ACHN (cell line): ENCODE measurements around the gene ACCS.

Experiments
- DNase-seq: peaks from one replicate; pipeline ENCODE4 v3.0.0-alpha.2; 2015
- in situ Hi-C: cut with HindIII; loops from 2 replicates; pipeline ENCODE4 v1.10.0; 2017; ENCODE audit warnings: low sequenced_read_pairs, low pct_ligation_motif_present, low pct_unique_long_range_greater_than_20kb

ACCS gene

DNA sequence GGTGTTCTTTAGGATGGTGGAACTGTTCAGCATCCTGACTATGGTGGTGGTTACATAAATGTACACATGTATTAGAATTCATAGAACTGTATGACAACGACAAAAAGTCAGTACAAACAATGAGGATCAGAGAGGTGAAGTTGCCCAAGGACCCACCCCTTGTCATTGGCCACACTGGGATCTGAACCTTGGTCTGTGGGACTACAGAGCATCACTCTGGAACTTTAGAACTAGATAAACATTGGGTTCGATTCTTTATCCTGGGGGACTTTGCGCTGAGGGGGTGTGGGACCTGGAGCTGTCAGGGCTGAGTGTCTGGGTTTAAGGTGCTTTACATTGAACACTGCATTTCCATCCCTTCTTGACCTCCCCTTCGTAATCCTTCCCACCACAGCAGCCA, 16.6 kb downstream of the ACCS start:
- in situ Hi-C loops, result no loop called here

GRCh38 chr11:44083433-44083832, 17.4 kb downstream of the ACCS start:
- no peak for DNase-seq
- in situ Hi-C loops, result no loop called here

More for the DNA sequence above, 16.6 kb downstream of the ACCS start:
- no peak for DNase-seq

DNA sequence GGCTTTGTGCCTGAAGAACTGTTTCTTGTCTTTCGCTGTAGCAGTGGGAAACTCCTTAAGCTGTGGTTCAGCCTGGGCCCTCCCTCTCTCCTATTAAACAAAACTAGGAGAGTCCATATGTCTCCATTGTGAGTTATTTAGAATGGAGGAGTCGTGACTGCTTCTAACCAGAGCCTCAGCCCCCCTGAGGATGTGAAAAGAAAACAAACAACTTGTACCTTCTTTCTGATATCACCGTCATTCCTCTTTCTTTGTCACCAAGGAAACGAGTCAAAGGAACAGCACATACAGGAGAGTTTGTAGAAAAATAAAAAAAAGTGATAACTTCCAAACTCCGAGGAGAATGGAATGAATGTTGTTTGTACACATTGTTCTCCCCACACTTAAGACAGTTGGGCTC, 17.8 kb downstream of the ACCS start:
- DNase-seq, result no peak
- in situ Hi-C loops, result no loop called here

DNA sequence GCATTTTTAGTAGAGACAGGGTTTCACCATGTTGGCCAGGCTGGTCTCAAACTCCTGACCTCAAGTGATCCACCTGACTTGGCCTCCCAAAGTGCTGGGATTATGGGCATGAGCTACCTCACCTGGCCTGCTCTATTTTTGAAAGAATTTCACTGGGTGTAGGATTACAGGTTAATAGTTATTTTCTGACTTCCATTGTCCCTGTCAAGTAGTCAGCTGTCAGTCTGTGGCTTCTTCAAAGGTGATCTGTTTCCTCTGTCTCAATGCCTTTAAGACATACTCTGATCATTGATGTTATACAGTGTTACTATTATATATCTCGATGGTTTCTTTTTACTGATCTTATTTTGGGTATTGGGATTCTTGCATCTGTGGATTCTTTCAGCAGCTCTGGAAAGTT, 19.3 kb downstream of the ACCS start:
- in situ Hi-C loops, result no loop called here

DNA sequence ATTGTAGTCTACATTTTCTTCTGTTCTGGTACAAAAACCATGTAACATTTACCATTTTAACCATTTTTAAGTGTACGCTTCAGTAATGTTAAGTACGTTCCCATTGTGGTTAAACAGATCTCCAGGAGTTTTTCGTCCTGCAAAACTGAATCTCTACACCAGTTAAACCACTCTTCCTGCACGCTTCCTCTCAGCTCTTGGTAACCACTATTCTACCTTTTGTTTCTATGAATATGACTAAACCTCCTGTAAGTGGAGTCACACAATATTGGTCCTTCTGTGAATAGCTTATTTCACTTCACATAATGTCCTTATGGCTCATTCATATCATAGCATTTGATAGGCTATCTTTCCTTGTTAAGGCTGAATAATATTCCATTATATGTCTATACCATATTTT, 22.3 kb downstream of the ACCS start:
- in situ Hi-C loops, result no loop called here
- no peak for DNase-seq

More for the DNA sequence above, 19.3 kb downstream of the ACCS start:
- no peak for DNase-seq

- in situ Hi-C loops, result no loop called here
- no peak for DNase-seq
Measured at GRCh38 chr11:44088871-44089270, 22.8 kb downstream of the ACCS start.

DNA sequence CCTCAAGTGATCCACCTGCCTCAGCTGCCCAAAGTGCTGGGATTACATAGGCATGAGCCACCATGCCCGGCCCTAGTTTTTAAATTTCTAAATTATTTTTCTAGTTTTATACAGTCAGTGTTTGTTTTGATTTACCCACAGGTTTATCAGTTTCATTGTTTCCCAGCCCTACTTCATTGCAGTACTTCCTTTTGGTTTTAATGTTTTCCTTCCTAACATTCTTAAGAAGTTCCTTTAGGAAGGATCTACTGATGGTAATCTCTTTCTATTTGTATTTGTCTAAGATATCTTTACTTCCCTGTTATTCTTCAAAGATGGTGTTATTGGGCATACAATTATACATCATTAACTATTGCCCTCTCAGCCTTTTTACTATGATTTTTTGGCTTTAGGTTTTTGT, 24.5 kb downstream of the ACCS start:
- in situ Hi-C loops, result no loop called here

DNA sequence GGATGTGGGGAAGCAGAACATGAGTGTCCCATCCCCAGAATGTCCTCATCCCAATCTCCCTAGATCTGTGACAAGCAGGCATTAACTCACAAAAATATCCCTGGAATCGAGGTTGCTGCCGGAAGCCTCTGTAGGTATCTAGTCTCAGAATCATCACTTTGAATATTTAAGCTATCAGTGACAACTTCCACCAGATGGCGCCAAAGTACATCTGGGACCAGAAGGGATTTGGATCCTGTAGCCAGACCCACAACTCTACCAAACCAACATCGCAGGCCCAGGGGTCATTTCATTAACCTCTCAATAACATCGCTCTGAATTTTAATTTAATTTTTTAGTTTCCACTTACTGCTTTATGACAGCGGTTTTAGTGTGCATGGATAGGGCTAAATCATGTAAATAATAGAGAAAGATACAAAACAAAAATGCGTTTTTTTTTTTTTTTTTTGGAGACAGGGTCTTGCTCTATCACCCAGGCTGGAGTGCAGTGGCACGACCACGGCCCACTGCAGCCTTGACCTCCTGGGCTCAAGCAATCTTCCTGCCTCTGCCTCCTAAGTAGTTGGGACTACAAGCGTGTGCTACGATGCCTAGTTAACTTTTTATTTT, 28.3 kb downstream of the ACCS start:
- in situ Hi-C loops, result no loop called here

More for the DNA sequence above, 24.5 kb downstream of the ACCS start:
- DNase-seq, result no peak

GRCh38 chr11:44095506-44096359, 29.7 kb downstream of the ACCS start, which contains the start of gene EXT2:
TSS of gene EXT2 (plus strand) at chr11:44095678. CDS start at chr11:44107713, 12,035 bp downstream.
- DNase-seq, result peak; percentile 73
- in situ Hi-C loops, result no loop called here

More for the DNA sequence above, 28.3 kb downstream of the ACCS start:
- peak; percentile 76 for DNase-seq

DNA sequence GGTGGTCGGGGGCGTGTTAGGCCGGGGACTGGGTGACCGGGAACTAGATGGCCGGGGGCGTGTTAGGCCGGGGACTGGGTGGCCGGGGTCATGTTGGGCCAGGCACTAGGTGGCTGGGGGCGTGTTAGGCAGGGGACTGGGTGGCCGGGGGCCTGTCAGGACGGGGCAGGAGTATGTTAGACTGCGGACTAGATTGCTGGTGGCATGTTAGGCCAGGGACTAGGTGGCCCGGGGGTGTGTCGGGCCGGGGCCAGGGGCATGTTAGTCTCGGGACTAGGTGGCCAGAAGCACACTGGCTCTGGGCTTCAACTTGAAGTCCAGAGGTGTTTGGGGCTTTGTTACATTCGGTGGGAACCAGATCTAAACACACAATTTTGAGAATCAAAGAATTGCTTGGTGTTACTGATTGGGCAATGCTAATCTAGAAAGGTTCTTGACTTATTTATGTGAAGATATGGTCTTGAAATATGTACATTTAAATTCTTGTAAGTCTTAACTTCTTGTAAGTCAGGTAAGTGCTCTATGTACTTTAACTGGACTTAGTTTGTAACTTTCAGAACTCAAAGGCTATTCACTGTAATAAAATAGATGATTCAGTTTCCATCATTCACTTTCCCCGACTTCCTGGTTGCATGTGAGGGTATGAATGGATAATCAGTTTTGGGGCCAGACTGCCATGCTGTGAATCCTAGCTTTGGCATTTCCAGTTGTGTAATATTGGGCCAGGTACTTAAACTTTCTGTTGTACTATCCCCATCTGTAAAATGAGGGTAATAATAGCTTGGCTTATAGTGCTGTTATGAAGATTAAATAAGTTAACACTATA, 30.5 kb downstream of the ACCS start:
- no peak for DNase-seq
- in situ Hi-C loops, result no loop called here

DNA sequence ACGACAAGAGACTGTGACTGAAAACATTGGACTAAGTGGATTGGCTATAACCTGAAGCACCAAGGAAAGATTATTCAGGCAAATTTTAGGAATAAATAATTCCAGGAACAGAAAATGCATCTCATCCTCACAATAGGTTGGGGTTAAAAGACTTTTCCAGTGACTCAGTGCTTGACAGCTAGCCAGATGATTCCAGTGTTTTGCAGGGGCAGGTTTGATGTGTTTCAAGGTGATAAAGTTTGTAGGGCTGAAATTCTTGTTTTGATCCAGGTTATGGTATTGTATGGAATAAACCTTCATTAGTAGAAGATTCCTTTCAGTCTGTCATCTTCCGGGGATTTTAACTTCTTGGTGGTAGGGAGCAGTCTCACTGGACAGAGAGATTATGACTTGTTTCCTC, 31.8 kb downstream of the ACCS start:
- in situ Hi-C loops, result no loop called here
- no peak for DNase-seq

DNA sequence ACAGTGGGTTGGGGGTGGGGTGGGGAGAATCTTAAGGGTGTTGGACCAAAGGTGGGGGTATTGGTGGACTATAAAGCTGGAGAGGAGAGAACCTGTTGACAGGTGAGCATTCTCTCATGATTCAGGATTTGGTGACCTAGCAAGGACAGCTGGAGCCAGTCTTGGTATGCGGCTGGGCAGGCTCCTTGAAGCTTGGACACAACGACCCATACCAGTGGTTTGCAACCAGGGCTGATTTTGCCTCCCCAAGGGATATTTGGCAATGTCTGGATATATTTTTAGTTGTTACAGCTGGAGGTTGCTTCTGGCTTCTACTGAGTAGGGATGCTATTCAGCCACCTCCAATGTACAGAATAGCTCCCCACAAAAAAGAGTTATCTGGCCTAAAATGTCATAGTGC, 35.0 kb downstream of the ACCS start:
- DNase-seq, result no peak
- in situ Hi-C loops, result no loop called here

DNA sequence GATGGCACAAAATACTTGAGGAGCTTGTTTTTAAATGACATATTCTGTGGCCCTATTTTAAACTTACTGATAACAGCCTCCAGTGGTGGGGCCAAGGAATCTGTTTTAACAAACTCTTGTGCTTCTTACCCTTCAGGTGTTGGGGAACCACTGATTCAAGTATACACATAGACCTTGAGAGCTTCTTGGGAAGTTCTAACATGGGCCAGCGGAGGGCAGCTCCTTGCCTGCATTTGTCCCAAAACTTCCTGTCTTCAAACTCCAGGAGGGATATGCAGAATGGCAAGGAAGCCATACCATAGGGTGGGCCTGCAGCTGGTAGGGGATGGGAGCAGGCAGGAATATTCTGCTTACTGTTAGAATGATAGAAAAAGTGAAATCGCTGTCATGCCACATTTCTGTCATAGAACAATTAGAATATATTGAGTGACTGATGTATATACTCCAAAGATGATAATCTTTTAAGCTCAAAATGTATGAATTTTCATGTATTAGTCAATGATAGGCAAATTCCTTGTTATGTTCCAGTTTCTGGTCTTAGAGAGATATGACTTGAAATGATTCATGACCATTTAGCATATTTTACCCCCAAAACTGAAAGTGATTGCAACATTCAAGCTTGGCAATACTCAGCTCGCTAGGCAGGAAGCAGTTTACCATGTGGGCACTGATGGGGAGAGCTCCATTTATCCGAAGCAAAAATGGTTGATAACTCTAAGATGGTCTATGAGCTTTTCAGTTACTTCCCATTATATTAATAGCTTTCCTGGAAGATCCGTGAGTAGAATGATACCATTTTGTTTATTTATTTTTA, 38.6 kb downstream of the ACCS start:
- peak; percentile 16 for DNase-seq
- in situ Hi-C loops, result no loop called here

- in situ Hi-C loops, result no loop called here
- DNase-seq, result no peak
Measured at GRCh38 chr11:44108260-44108659, 42.2 kb downstream of the ACCS start.

GRCh38 chr11:44110231-44110679, 44.2 kb downstream of the ACCS start:
- in situ Hi-C loops, result no loop called here
- DNase-seq, result peak; percentile 54

DNA sequence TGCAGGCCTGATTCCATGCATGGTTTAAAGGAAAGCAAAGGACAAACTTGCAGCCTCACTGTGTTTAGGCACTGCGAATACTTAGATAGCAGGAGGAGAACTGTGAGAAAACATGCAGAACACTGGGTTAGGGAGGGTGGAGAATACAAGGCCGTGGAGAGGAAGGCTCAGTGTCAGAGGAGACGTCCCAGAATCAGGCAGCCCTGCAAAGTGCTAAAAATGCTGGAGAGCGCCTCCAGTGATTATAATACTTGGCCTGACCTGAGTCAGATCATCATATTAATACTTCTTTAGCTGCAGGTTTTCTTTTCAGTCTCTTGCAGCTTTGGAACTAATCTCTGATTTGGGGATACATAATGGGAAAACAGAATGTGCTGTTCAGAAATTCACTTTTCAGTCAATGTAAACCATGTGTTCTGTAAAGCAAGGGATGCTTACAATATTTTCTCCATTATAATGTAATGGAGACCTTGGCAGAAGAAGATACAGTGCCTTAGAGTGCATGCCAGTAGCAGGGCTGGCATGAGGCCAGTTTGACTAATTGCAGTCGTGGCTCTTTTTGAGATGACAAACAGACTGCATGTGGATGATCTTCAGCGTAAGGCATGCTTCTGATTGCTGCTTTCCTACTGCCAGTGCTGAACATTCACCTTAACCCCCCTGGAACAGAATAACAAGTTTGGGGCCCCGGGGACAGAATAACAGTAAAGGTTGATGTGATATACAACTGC, 46.2 kb downstream of the ACCS start:
- in situ Hi-C loops, result no loop called here
- DNase-seq, result no peak

GRCh38 chr11:44113018-44113417, 46.9 kb downstream of the ACCS start:
- in situ Hi-C loops, result no loop called here
- no peak for DNase-seq

DNA sequence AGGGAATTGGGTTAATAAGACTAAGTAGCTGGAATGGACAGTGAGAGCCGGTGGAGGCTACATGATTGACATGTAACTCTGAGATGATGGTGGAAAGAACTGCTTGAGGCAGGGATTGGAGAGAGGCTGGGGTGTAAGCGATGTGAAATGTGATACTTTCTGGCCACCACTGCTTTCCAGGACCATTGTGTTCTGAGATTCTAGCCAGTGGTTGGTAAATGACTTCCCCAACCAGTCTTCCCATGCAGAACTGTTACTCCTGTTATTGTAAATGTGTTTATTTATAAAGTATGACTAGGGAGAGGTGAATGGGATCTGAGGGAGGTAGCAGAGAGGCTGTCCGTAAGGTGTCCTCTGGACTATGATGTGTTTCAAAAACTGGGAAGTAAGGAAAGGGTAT, 47.5 kb downstream of the ACCS start:
- DNase-seq, result no peak
- in situ Hi-C loops, result no loop called here
